H9 (cell line): ENCODE data around the gene RGS5. TPM values are rescaled to one million over a fixed set of nuclear protein-coding genes. Genes with fewer than 3 reads are reported as not detected.

Source experiments
- DNase-seq: peaks from one replicate; pipeline ENCODE4 v3.0.0-alpha.2; 2017
- H2AFZ ChIP-seq: one replicate; pipeline ENCODE4 v1.6.1; 2013; ENCODE audit warnings: mild to moderate bottlenecking, low read length, control low read depth, moderate library complexity
- H2AK5ac ChIP-seq: 2 replicates; pipeline ENCODE4 v1.6.1; 2013; ENCODE audit warnings: low read length, control low read depth, mixed read lengths; ENCODE audit not compliant: insufficient read length
- H2BK120ac ChIP-seq: one replicate; pipeline ENCODE4 v1.6.1; 2013; ENCODE audit warnings: low read depth, mild to moderate bottlenecking, low read length, control low read depth, inconsistent platforms; ENCODE audit not compliant: poor library complexity, severe bottlenecking
- H2BK12ac ChIP-seq: 2 replicates; pipeline ENCODE4 v1.6.1; 2013; ENCODE audit warnings: low read length, control low read depth, mixed read lengths, low read depth; ENCODE audit not compliant: insufficient read length
- H2BK15ac ChIP-seq: 2 replicates; pipeline ENCODE4 v1.6.1; 2013; ENCODE audit warnings: low read depth, low read length, control low read depth
- H2BK20ac ChIP-seq: one replicate; pipeline ENCODE4 v1.6.1; 2013; ENCODE audit warnings: low read depth, mild to moderate bottlenecking, low read length, control low read depth, inconsistent platforms; ENCODE audit not compliant: poor library complexity, severe bottlenecking
- H2BK5ac ChIP-seq: 2 replicates; pipeline ENCODE4 v1.6.1; 2013; ENCODE audit warnings: low read length, control low read depth, mixed read lengths; ENCODE audit not compliant: insufficient read length
- H3K14ac ChIP-seq: 2 replicates; pipeline ENCODE4 v1.6.1; 2013; ENCODE audit warnings: low read length, control low read depth; ENCODE audit not compliant: insufficient read depth
- H3K18ac ChIP-seq: 2 replicates; pipeline ENCODE4 v1.6.1; 2013; ENCODE audit warnings: low read depth, mild to moderate bottlenecking, mixed read lengths, low read length, control low read depth; ENCODE audit not compliant: insufficient read length
- H3K23ac ChIP-seq: 2 replicates; pipeline ENCODE4 v1.6.1; 2013; ENCODE audit warnings: low read length, control low read depth, mixed read lengths, low read depth; ENCODE audit not compliant: insufficient read length
- H3K23me2 ChIP-seq: 2 replicates; pipeline ENCODE4 v1.6.1; 2013; ENCODE audit warnings: low read depth, mild to moderate bottlenecking, mixed read lengths, low read length, control low read depth; ENCODE audit not compliant: insufficient read length, poor library complexity, severe bottlenecking
- H3K27ac ChIP-seq: 2 replicates; pipeline ENCODE4 v1.5.1; 2013; ENCODE audit warnings: low read length, control low read depth, mixed read lengths, low read depth; ENCODE audit not compliant: insufficient read length
- H3K27me3 ChIP-seq: 2 replicates; pipeline ENCODE4 v1.6.1; 2013; ENCODE audit warnings: low read length, control low read depth, inconsistent platforms; ENCODE audit not compliant: insufficient read depth
- H3K4ac ChIP-seq: 2 replicates; pipeline ENCODE4 v1.6.1; 2013; ENCODE audit warnings: low read depth, mild to moderate bottlenecking, control low read depth, inconsistent platforms, low read length, moderate library complexity
- H3K4me1 ChIP-seq: 2 replicates; pipeline ENCODE4 v1.6.1; 2013; ENCODE audit warnings: low read length, control low read depth, inconsistent platforms; ENCODE audit not compliant: insufficient read depth
- H3K4me2 ChIP-seq: 2 replicates; pipeline ENCODE4 v1.6.1; 2013; ENCODE audit warnings: low read length, control low read depth, mixed read lengths; ENCODE audit not compliant: insufficient read length, insufficient read depth
- H3K56ac ChIP-seq: 2 replicates; pipeline ENCODE4 v1.6.1; 2013; ENCODE audit warnings: low read depth, mild to moderate bottlenecking, mixed read lengths, low read length, control low read depth; ENCODE audit not compliant: insufficient read length
- H3K79me1 ChIP-seq: 2 replicates; pipeline ENCODE4 v1.6.1; 2013; ENCODE audit warnings: low read depth, mild to moderate bottlenecking, moderate library complexity, low read length, control low read depth, inconsistent platforms; ENCODE audit not compliant: insufficient read depth, poor library complexity, severe bottlenecking
- H3K79me2 ChIP-seq: 2 replicates; pipeline ENCODE4 v1.6.1; 2013; ENCODE audit warnings: low read length, control low read depth, inconsistent platforms; ENCODE audit not compliant: insufficient read depth
- H3K9ac ChIP-seq: 2 replicates; pipeline ENCODE4 v1.6.1; 2013; ENCODE audit warnings: low read length, control low read depth, mixed read lengths; ENCODE audit not compliant: insufficient read length; ENCODE audit errors: extremely low read depth
- H3K9me3 ChIP-seq: one replicate; pipeline ENCODE4 v1.6.1; 2013; ENCODE audit warnings: low read depth, low read length, inconsistent platforms; ENCODE audit not compliant: control insufficient read depth
- H3T11ph ChIP-seq: one replicate; pipeline ENCODE4 v1.6.1; 2013; ENCODE audit warnings: mild to moderate bottlenecking, low read length, control low read depth, inconsistent platforms
- H4K20me1 ChIP-seq: one replicate; pipeline ENCODE4 v1.6.1; 2013; ENCODE audit not compliant: control insufficient read depth, insufficient read length, insufficient read depth
- H4K5ac ChIP-seq: 2 replicates; pipeline ENCODE4 v1.6.1; 2013; ENCODE audit warnings: low read depth, mild to moderate bottlenecking, mixed read lengths, low read length, control low read depth; ENCODE audit not compliant: insufficient read length
- H4K8ac ChIP-seq: replicated peaks from 2 replicates; pipeline ENCODE4 v1.6.1; 2013; ENCODE audit warnings: low read length, control low read depth, mixed read lengths, low read depth; ENCODE audit not compliant: insufficient read length
- H4K91ac ChIP-seq: 2 replicates; pipeline ENCODE4 v1.6.1; 2013; ENCODE audit warnings: low read depth, mild to moderate bottlenecking, moderate library complexity, mixed read lengths, low read length, control low read depth; ENCODE audit not compliant: insufficient read length
- H3K27ac Mint-ChIP-seq, 3 experiments: 2 replicates in 2 of 3; 3 replicates in 1 of 3; pipeline ENCODE4 v1.8.0; 2020 to 2021; ENCODE audit warnings: mixed read lengths in 3 of 3, mild to moderate bottlenecking in 1 of 3, moderate library complexity in 1 of 3
- H3K27me3 Mint-ChIP-seq: 2 replicates; pipeline ENCODE4 v1.8.0; 2021; ENCODE audit warnings: low read depth, mild to moderate bottlenecking, moderate library complexity, mixed read lengths
- H3K36me3 Mint-ChIP-seq, 3 experiments: 2 replicates in 2 of 3; 3 replicates in 1 of 3; pipeline ENCODE4 v1.8.0; 2020 to 2021; ENCODE audit warnings: low read depth in 3 of 3, mixed read lengths in 3 of 3; ENCODE audit not compliant: insufficient read depth in 1 of 3
- H3K4me1 Mint-ChIP-seq, 2 experiments: 2 replicates each; pipeline ENCODE4 v1.8.0; 2020; ENCODE audit warnings: mixed read lengths in 2 of 2
- H3K4me3 Mint-ChIP-seq, 2 experiments: 2 replicates in 1 of 2; 3 replicates in 1 of 2; pipeline ENCODE4 v1.8.0; 2020 to 2021; ENCODE audit warnings: mild to moderate bottlenecking in 2 of 2, mixed read lengths in 2 of 2, moderate library complexity in 1 of 2
- H3K9me3 Mint-ChIP-seq, 2 experiments: 2 replicates in 1 of 2; 3 replicates in 1 of 2; pipeline ENCODE4 v1.8.0; 2020; ENCODE audit warnings: mild to moderate bottlenecking in 2 of 2, mixed read lengths in 2 of 2, moderate library complexity in 1 of 2
- WGBS: extraction: QIAGEN DNeasy Blood & Tissue Kit; methylation state at CpG from one replicate; pipeline ENCODE4 v1.1.7; 2013; ENCODE audit warnings: missing lambda C conversion rate, low lambda C conversion rate, mixed read lengths; ENCODE audit not compliant: insufficient read length; ENCODE audit errors: extremely low coverage; 5-methylcytosine and 5-hydroxymethylcytosine counted together
- total RNA-seq: library from RNA; stranded (reverse); gene quantifications from 2 replicates; pipeline ENCODE4 v1.2.1, GENCODE V29; 2021
- TF ChIP-seq, protein P1 (sequence below): fragments of 200-600 bp; sonication (generic); conservative IDR thresholded peaks from 3 replicates; pipeline ENCODE4 v1.8.0; 2021; ENCODE audit warnings: antibody characterized with exemption, mild to moderate bottlenecking

RGS5 gene
- total RNA-seq, 1 experiment from 2014 or later: 30.1 TPM

DNA sequence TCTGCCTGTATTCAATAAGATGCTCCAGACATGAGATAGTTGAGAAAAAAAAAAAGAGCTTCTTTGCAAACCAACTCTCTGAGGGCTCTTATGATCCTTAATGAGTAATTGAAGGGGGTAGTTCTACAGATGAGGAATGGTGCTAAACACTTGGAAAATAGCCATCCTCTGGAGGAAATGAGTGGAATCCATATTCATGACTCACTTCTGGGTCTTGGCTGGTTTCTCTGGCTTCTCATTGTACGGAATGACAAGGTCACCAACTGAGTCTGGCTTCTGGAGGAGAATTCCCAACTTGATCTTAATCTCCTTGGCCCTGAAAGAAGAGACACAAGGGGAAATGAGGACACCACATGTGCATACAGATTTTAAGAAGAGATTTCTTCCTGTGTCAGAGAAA is 34.7 kb downstream of the RGS5 start:
- Mint-ChIP-seq H3K9me3 (no peaks in the 10 kb centered on the region; a peak in 1 of 5 replicates), H3K36me3 (peaks cover 0 to 4% (median 2%) of the 10 kb centered on the region in 3 experiments; a peak in 5 of 7 replicates), H3K27me3 (no peaks in the 10 kb centered on the region), H3K27ac (no peak overlapping the region), H3K4me3 (no peak overlapping the region), H3K4me1 (peaks cover 19 to 25% of the 10 kb centered on the region in 2 experiments)
- Histone ChIP-seq H2AK5ac (no peak overlapping the region), H4K8ac (no peak overlapping the region), H3K9me3 (no peaks in the 10 kb centered on the region), H2BK15ac (no peak overlapping the region), H3K18ac (no peak overlapping the region), H2BK12ac (no peak overlapping the region), H3K4ac (no peak overlapping the region), H2AFZ (no peak overlapping the region), H3T11ph (no peak overlapping the region), H3K79me2 (no peaks in the 10 kb centered on the region), H4K91ac (no peak overlapping the region), H3K9ac (no peak overlapping the region), H3K27ac (no peak overlapping the region), H3K23ac (no peak overlapping the region), H3K79me1 (no peaks in the 10 kb centered on the region), H2BK5ac (no peak overlapping the region), H3K4me1 (no peaks in the 10 kb centered on the region; the same call in 1 of the 2 replicates), H4K20me1 (no peaks in the 10 kb centered on the region), H2BK20ac (no peak overlapping the region), H4K5ac (no peak overlapping the region), H3K56ac (no peak overlapping the region), H2BK120ac (no peak overlapping the region), H3K4me2 (no peak overlapping the region), H3K27me3 (no peaks in the 10 kb centered on the region), H3K14ac (no peak overlapping the region), H3K23me2 (no peaks in the 10 kb centered on the region)
- TF ChIP-seq, protein P1, sequence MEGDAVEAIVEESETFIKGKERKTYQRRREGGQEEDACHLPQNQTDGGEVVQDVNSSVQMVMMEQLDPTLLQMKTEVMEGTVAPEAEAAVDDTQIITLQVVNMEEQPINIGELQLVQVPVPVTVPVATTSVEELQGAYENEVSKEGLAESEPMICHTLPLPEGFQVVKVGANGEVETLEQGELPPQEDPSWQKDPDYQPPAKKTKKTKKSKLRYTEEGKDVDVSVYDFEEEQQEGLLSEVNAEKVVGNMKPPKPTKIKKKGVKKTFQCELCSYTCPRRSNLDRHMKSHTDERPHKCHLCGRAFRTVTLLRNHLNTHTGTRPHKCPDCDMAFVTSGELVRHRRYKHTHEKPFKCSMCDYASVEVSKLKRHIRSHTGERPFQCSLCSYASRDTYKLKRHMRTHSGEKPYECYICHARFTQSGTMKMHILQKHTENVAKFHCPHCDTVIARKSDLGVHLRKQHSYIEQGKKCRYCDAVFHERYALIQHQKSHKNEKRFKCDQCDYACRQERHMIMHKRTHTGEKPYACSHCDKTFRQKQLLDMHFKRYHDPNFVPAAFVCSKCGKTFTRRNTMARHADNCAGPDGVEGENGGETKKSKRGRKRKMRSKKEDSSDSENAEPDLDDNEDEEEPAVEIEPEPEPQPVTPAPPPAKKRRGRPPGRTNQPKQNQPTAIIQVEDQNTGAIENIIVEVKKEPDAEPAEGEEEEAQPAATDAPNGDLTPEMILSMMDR: no peak
- no peak for DNase-seq
- no CpG with 5 or more reads among the region's 1 CpG for WGBS
